WTC11 (cell line): ENCODE results near the gene FKBP5. TPM values are rescaled to one million over a fixed set of nuclear protein-coding genes. Genes with fewer than 3 reads are reported as not detected.

Experiments used
- ATAC-seq: fragments of 200-7000 bp; cut with Tn5 transposase; 2 replicates; pipeline ENCODE4 v1.10.0; 2021; ENCODE audit warnings: mild to moderate bottlenecking, moderate library complexity
- CTCF ChIA-PET: fragments of 300-600 bp; sonication (Branson Sonifier 250); formaldehyde crosslinking; loops from one replicate; lab custom pipeline; 2021; ENCODE audit warnings: antibody characterized with exemption; lab: Charles Lee
- POLR2A ChIA-PET: fragments of 350-600 bp; sonication (Branson Sonifier 250); formaldehyde crosslinking; loops from one replicate; lab custom pipeline; 2021; ENCODE audit warnings: antibody characterized with exemption; lab: Charles Lee
- DNase-seq: peaks from one replicate; pipeline ENCODE4 v3.0.0; 2021; ENCODE audit warnings: low spot score
- H3K27ac Mint-ChIP-seq: 2 replicates; pipeline ENCODE4 v1.8.0; 2021; ENCODE audit warnings: mixed read lengths
- H3K27me3 Mint-ChIP-seq: 2 replicates; pipeline ENCODE4 v1.8.0; 2021; ENCODE audit warnings: low read depth, mild to moderate bottlenecking, moderate library complexity, mixed read lengths
- H3K36me3 Mint-ChIP-seq: 2 replicates; pipeline ENCODE4 v1.8.0; 2021; ENCODE audit warnings: mixed read lengths
- H3K4me1 Mint-ChIP-seq: 2 replicates; pipeline ENCODE4 v1.8.0; 2022; ENCODE audit warnings: mixed read lengths
- H3K4me3 Mint-ChIP-seq: 2 replicates; pipeline ENCODE4 v1.8.0; 2021; ENCODE audit warnings: mild to moderate bottlenecking, moderate library complexity, mixed read lengths
- H3K9me3 Mint-ChIP-seq: 2 replicates; pipeline ENCODE4 v1.8.0; 2021; ENCODE audit warnings: mixed read lengths
- CREB1 ChIP-seq: sonication (generic); formaldehyde crosslinking; IDR thresholded peaks from 2 replicates; pipeline ENCODE4 v1.8.0; 2023; ENCODE audit warnings: mild to moderate bottlenecking, missing genetic modification reagents
- ERG ChIP-seq: fragments of 250-450 bp; sonication (Bioruptor Pico); IDR thresholded peaks from 2 replicates; pipeline ENCODE4 v1.8.0; 2021; ENCODE audit warnings: mild to moderate bottlenecking
- FOXK1 ChIP-seq: sonication (generic); formaldehyde crosslinking; IDR thresholded peaks from 2 replicates; pipeline ENCODE4 v1.8.0; 2022; ENCODE audit warnings: mild to moderate bottlenecking, moderate library complexity, missing genetic modification reagents
- GRHL2 ChIP-seq: fragments of 250-450 bp; sonication (Bioruptor Pico); IDR thresholded peaks from 2 replicates; pipeline ENCODE4 v1.8.0; 2022; ENCODE audit warnings: mild to moderate bottlenecking, moderate library complexity; ENCODE audit not compliant: insufficient replicate concordance, severe bottlenecking
- IRF1 ChIP-seq: sonication (generic); formaldehyde crosslinking; IDR thresholded peaks from 2 replicates; pipeline ENCODE4 v1.8.0; 2023; ENCODE audit warnings: missing genetic modification reagents
- IRF2 ChIP-seq: sonication (generic); formaldehyde crosslinking; IDR thresholded peaks from 2 replicates; pipeline ENCODE4 v1.8.0; 2022; ENCODE audit warnings: low read depth, missing genetic modification reagents, borderline replicate concordance
- JAZF1 ChIP-seq: fragments of 250-450 bp; sonication (Bioruptor Pico); IDR thresholded peaks from 2 replicates; pipeline ENCODE4 v1.9.0; 2021; ENCODE audit warnings: moderate library complexity, mild to moderate bottlenecking, inconsistent platforms
- NR1H2 ChIP-seq: sonication (generic); formaldehyde crosslinking; IDR thresholded peaks from 2 replicates; pipeline ENCODE4 v1.9.0; 2021; ENCODE audit warnings: mild to moderate bottlenecking, moderate library complexity, missing genetic modification reagents
- NR2C2 ChIP-seq: sonication (generic); formaldehyde crosslinking; IDR thresholded peaks from 2 replicates; pipeline ENCODE4 v1.8.0; 2022; ENCODE audit warnings: mild to moderate bottlenecking, missing genetic modification reagents
- PREB ChIP-seq: sonication (generic); formaldehyde crosslinking; IDR thresholded peaks from 2 replicates; pipeline ENCODE4 v1.8.1; 2022; ENCODE audit warnings: mild to moderate bottlenecking, missing genetic modification reagents, moderate library complexity, borderline replicate concordance
- SP1 ChIP-seq: sonication (generic); formaldehyde crosslinking; conservative IDR thresholded peaks from 2 replicates; pipeline ENCODE4 v1.8.1; 2022; ENCODE audit warnings: missing genetic modification reagents
- TEAD4 ChIP-seq: sonication (generic); formaldehyde crosslinking; IDR thresholded peaks from 2 replicates; pipeline ENCODE4 v1.8.0; 2022; ENCODE audit warnings: mild to moderate bottlenecking, missing genetic modification reagents
- TP53 ChIP-seq: sonication (generic); formaldehyde crosslinking; IDR thresholded peaks from 2 replicates; pipeline ENCODE4 v1.8.1; 2023; ENCODE audit warnings: mild to moderate bottlenecking, missing genetic modification reagents
- USF2 ChIP-seq: sonication (generic); formaldehyde crosslinking; IDR thresholded peaks from 2 replicates; pipeline ENCODE4 v1.8.1; 2023; ENCODE audit warnings: mild to moderate bottlenecking, missing genetic modification reagents, moderate library complexity
- ZNF219 ChIP-seq: sonication (generic); formaldehyde crosslinking; IDR thresholded peaks from 2 replicates; pipeline ENCODE4 v1.8.0; 2023; ENCODE audit warnings: missing genetic modification reagents, mild to moderate bottlenecking, borderline replicate concordance
- ZNF317 ChIP-seq: sonication (generic); formaldehyde crosslinking; IDR thresholded peaks from 2 replicates; pipeline ENCODE4 v1.8.1; 2023; ENCODE audit warnings: low read depth, mild to moderate bottlenecking, moderate library complexity, missing genetic modification reagents, borderline replicate concordance
- ZNF396 ChIP-seq: fragments of 250-450 bp; sonication (Bioruptor Pico); IDR thresholded peaks from 2 replicates; pipeline ENCODE4 v1.8.0; 2021; ENCODE audit warnings: mild to moderate bottlenecking, moderate library complexity, borderline replicate concordance
- ZNF671 ChIP-seq: fragments of 250-450 bp; sonication (Bioruptor Pico); IDR thresholded peaks from 2 replicates; pipeline ENCODE4 v1.8.0; 2021; ENCODE audit warnings: mild to moderate bottlenecking
- total RNA-seq: library from RNA; stranded (reverse); gene quantifications from 3 replicates; pipeline ENCODE4 v1.2.3, GENCODE V29; 2021
- TF ChIP-seq, protein P1 (sequence below): fragments of 200-600 bp; IDR thresholded peaks from 2 replicates; pipeline ENCODE4 v1.8.0; 2022; ENCODE audit warnings: antibody characterized with exemption
- TF ChIP-seq, protein P2 (sequence below): fragments of 250-450 bp; sonication (Bioruptor Pico); IDR thresholded peaks from 2 replicates; pipeline ENCODE4 v1.9.0; 2021; ENCODE audit warnings: mild to moderate bottlenecking
- TF ChIP-seq, protein P3 (sequence below): sonication (generic); formaldehyde crosslinking; IDR thresholded peaks from 2 replicates; pipeline ENCODE4 v1.8.1; 2022; ENCODE audit warnings: low read depth, mild to moderate bottlenecking, moderate library complexity, missing genetic modification reagents, borderline replicate concordance
- TF ChIP-seq, protein P4 (sequence below): fragments of 250-450 bp; sonication (Bioruptor Pico); conservative IDR thresholded peaks from 2 replicates; pipeline ENCODE4 v1.9.0; 2021; ENCODE audit warnings: mild to moderate bottlenecking
- TF ChIP-seq, protein P5 (sequence below): sonication (generic); formaldehyde crosslinking; conservative IDR thresholded peaks from 2 replicates; pipeline ENCODE4 v1.8.1; 2023; ENCODE audit warnings: mild to moderate bottlenecking, low read depth, missing genetic modification reagents, moderate library complexity

Gene FKBP5
- total RNA-seq, 1 experiment from 2014 or later: 27.2 TPM

DNA sequence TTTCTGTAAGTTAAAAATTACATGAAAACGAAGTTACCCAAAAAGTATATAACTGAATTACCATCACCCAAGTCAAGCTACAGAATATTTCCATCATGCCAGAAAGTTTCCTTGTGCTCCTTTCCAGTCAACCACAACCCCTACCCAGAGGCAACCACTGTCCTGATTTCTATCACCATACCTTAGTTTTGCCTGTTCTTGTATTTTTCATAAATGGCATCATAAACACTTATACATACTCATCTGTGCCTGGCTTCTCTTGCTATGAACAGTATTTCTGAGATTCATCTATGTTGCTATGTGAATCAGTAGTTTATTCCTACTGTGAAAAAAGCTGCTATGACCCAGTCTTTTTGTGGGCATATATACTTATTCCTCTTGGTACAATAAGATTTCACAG is 7.4 kb downstream of the FKBP5 start (continued):
- no peak for TF ChIP-seq ZNF219 (CRISPR knock-in tag)
- TF ChIP-seq, protein P1, sequence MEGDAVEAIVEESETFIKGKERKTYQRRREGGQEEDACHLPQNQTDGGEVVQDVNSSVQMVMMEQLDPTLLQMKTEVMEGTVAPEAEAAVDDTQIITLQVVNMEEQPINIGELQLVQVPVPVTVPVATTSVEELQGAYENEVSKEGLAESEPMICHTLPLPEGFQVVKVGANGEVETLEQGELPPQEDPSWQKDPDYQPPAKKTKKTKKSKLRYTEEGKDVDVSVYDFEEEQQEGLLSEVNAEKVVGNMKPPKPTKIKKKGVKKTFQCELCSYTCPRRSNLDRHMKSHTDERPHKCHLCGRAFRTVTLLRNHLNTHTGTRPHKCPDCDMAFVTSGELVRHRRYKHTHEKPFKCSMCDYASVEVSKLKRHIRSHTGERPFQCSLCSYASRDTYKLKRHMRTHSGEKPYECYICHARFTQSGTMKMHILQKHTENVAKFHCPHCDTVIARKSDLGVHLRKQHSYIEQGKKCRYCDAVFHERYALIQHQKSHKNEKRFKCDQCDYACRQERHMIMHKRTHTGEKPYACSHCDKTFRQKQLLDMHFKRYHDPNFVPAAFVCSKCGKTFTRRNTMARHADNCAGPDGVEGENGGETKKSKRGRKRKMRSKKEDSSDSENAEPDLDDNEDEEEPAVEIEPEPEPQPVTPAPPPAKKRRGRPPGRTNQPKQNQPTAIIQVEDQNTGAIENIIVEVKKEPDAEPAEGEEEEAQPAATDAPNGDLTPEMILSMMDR: no peak
- no peak for TF ChIP-seq ERG (CRISPR knock-in tag)
- TF ChIP-seq CREB1 (CRISPR knock-in tag): no peak
- TF ChIP-seq, protein P2, sequence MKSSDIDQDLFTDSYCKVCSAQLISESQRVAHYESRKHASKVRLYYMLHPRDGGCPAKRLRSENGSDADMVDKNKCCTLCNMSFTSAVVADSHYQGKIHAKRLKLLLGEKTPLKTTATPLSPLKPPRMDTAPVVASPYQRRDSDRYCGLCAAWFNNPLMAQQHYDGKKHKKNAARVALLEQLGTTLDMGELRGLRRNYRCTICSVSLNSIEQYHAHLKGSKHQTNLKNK: no peak

- Mint-ChIP-seq H3K4me1 (peaks cover 25% of the 10 kb centered on the region), H3K27ac (no peak overlapping the region), H3K36me3 (peaks cover 8% of the 10 kb centered on the region), H3K4me3 (no peak overlapping the region), H3K9me3 (peaks cover 4% of the 10 kb centered on the region; the same call in 1 of the 2 replicates), H3K27me3 (no peaks in the 10 kb centered on the region; the same call in 1 of the 2 replicates)
- ChIA-PET CTCF (no interaction called here), POLR2A (no interaction called here)
- ATAC-seq (no peak), DNase-seq (no peak)
- TF ChIP-seq NR2C2 (CRISPR knock-in tag): no peak
- TF ChIP-seq, protein P3, sequence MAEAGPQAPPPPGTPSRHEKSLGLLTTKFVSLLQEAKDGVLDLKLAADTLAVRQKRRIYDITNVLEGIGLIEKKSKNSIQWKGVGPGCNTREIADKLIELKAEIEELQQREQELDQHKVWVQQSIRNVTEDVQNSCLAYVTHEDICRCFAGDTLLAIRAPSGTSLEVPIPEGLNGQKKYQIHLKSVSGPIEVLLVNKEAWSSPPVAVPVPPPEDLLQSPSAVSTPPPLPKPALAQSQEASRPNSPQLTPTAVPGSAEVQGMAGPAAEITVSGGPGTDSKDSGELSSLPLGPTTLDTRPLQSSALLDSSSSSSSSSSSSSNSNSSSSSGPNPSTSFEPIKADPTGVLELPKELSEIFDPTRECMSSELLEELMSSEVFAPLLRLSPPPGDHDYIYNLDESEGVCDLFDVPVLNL (CRISPR knock-in tag): no peak
- no peak for TF ChIP-seq TEAD4 (CRISPR knock-in tag)
- TF ChIP-seq, protein P2: no peak
- no peak for TF ChIP-seq ZNF671 (CRISPR knock-in tag)
- TF ChIP-seq IRF1 (CRISPR knock-in tag): no peak
- no peak for TF ChIP-seq ZNF317 (CRISPR knock-in tag)
- no peak for TF ChIP-seq TP53 (CRISPR knock-in tag)
- TF ChIP-seq ZNF219 (CRISPR knock-in tag): no peak
- TF ChIP-seq PREB (CRISPR knock-in tag): no peak
- no peak for TF ChIP-seq GRHL2 (CRISPR knock-in tag)
- no peak for TF ChIP-seq JAZF1 (CRISPR knock-in tag)
- TF ChIP-seq NR1H2: no peak
- no peak for TF ChIP-seq USF2 (CRISPR knock-in tag)
- TF ChIP-seq, protein P4, sequence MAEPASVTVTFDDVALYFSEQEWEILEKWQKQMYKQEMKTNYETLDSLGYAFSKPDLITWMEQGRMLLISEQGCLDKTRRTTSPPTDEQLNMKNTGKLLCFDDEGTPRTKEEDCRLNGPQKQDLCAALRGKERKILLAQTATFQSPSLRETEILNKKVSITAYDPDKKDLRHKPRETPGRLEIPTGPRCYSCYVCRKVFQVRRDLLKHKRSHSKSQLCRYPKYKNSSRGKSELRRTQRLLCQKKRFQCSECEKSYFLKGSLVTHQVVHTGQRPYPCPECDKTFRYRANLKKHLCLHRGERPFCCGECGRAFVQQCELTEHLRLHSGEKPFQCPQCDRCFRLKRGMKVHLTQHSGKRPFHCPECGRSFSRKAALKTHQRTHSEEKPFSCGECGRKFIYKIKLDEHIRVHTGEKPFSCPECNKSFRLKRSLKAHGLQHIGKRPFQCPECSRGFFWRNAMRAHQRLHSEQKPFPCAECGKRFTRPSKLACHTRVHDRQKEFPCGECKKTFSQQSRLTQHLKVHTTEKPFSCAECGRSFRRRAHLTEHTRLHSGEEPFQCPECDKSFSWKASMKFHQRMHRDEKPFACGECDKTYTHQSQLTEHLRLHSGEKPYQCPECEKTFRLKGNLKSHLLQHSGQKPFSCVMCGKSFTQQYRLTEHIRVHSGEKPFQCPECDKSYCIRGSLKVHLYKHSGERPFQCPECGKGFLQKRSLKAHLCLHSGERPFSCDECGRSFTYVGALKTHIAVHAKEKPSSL (CRISPR knock-in tag): no peak
- TF ChIP-seq FOXK1 (CRISPR knock-in tag): no peak
- TF ChIP-seq, protein P5, sequence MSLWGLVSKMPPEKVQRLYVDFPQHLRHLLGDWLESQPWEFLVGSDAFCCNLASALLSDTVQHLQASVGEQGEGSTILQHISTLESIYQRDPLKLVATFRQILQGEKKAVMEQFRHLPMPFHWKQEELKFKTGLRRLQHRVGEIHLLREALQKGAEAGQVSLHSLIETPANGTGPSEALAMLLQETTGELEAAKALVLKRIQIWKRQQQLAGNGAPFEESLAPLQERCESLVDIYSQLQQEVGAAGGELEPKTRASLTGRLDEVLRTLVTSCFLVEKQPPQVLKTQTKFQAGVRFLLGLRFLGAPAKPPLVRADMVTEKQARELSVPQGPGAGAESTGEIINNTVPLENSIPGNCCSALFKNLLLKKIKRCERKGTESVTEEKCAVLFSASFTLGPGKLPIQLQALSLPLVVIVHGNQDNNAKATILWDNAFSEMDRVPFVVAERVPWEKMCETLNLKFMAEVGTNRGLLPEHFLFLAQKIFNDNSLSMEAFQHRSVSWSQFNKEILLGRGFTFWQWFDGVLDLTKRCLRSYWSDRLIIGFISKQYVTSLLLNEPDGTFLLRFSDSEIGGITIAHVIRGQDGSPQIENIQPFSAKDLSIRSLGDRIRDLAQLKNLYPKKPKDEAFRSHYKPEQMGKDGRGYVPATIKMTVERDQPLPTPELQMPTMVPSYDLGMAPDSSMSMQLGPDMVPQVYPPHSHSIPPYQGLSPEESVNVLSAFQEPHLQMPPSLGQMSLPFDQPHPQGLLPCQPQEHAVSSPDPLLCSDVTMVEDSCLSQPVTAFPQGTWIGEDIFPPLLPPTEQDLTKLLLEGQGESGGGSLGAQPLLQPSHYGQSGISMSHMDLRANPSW (CRISPR knock-in tag): no peak
- TF ChIP-seq IRF2 (CRISPR knock-in tag): no peak
- no peak for TF ChIP-seq ZNF396 (CRISPR knock-in tag)
- no peak for TF ChIP-seq SP1 (CRISPR knock-in tag)
Observed at GRCh38 chr6:35679399-35679798, 9.3 kb downstream of the FKBP5 start.
